ENCODE results near the gene HS3ST3A1. TPM values are rescaled to one million over a fixed set of nuclear protein-coding genes. Genes with fewer than 3 reads are reported as not detected.

HS3ST3A1 gene
- total RNA-seq, 2 experiments from 2014 or later, result 0.22 to 1.2 TPM

DNA sequence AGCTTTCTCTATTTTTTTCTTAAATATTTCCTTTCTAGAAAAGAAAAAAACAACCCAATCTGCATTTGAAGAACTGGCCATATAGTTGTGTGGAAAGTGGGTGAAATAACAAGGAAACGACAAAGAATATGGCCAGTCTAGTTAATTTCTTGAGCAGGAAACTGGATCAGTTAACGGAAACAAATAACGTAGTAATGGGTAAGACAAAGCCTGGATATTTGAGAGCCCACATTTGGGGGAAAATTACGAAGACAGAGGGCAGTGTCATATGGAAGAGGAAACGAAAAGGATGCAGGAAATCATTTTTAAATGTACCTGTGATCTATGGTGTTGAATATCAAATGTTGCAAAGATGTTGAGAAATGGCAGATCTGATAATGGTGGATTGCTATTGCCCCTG lies 78.6 kb downstream of the HS3ST3A1 start:
- H3K36me3 ChIP-seq (ENCODE audit: insufficient read depth, low read length), result no peaks in the 10 kb centered on the region
- H3K27ac ChIP-seq (ENCODE audit: low read depth in 1 of 2, low read length in 2 of 2), result no peak overlapping the region
- H3K27me3 ChIP-seq (ENCODE audit: control insufficient read depth in 1 of 2, insufficient read depth in 2 of 2, low read length in 2 of 2), result peaks cover 3 to 5% of the 10 kb centered on the region in 2 experiments
- H3K4me1 Mint-ChIP-seq (ENCODE audit: low read depth), result no peaks in the 10 kb centered on the region
- no peaks in the 10 kb centered on the region for H3K9me3 ChIP-seq (ENCODE audit: control insufficient read depth in 1 of 2, insufficient read depth in 1 of 2, low read length in 2 of 2)
- no peaks in the 10 kb centered on the region for H3K36me3 Mint-ChIP-seq (ENCODE audit: low read depth)
- CTCF ChIA-PET, result no interaction called here
- H3K27me3 Mint-ChIP-seq, result peaks cover 5% of the 10 kb centered on the region
- no peaks in the 10 kb centered on the region for H3K9me3 Mint-ChIP-seq
- ATAC-seq (ENCODE audit: poor library complexity), result no peak
- no peak overlapping the region for H3K4me3 ChIP-seq (ENCODE audit: low read length)
- intact Hi-C loops (cut with DNase I, micrococcal nuclease), result no loop called here
- H3K4me3 Mint-ChIP-seq, result no peak overlapping the region
- TF ChIP-seq, protein P1, sequence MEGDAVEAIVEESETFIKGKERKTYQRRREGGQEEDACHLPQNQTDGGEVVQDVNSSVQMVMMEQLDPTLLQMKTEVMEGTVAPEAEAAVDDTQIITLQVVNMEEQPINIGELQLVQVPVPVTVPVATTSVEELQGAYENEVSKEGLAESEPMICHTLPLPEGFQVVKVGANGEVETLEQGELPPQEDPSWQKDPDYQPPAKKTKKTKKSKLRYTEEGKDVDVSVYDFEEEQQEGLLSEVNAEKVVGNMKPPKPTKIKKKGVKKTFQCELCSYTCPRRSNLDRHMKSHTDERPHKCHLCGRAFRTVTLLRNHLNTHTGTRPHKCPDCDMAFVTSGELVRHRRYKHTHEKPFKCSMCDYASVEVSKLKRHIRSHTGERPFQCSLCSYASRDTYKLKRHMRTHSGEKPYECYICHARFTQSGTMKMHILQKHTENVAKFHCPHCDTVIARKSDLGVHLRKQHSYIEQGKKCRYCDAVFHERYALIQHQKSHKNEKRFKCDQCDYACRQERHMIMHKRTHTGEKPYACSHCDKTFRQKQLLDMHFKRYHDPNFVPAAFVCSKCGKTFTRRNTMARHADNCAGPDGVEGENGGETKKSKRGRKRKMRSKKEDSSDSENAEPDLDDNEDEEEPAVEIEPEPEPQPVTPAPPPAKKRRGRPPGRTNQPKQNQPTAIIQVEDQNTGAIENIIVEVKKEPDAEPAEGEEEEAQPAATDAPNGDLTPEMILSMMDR (IDR thresholded peaks at IDR 0.05), result no peak
- POLR2A ChIA-PET, result no interaction called here
- no peak for DNase-seq
- H3K27ac Mint-ChIP-seq, result no peak overlapping the region
- no peaks in the 10 kb centered on the region for H3K4me1 ChIP-seq (ENCODE audit: insufficient read depth, low read length)

GRCh38 chr17:13522749-13523148 lies 79.0 kb downstream of the HS3ST3A1 start:
- DNase-seq, result no peak
- no peak overlapping the region for H3K27ac ChIP-seq (ENCODE audit: low read depth in 1 of 2, low read length in 2 of 2)
- intact Hi-C loops (cut with DNase I, micrococcal nuclease), result no loop called here

DNA sequence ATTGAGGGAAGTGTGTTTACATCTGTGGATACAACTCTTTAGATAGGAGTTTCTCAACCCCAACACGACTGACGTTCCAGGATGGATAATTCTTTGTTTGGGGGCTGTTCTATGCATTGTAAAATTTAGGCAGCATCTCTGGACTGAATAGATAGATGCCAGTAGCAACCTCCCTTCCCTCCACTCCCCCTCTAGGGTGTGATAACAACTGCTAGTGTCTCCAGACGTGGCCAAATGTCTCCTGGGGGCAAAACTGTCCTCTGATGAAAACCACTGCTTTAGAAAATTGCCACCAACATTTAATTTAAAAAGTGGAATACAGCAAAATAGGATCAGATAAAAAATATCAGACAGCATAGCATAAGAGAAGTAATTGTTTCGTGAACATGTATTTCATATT lies 79.9 kb downstream of the HS3ST3A1 start:
- H3K27ac Mint-ChIP-seq, result no peak overlapping the region
- Histone ChIP-seq H3K4me1 (ENCODE audit: insufficient read depth, low read length) (no peaks in the 10 kb centered on the region), H3K27me3 (ENCODE audit: control insufficient read depth in 1 of 2, insufficient read depth in 2 of 2, low read length in 2 of 2) (peaks cover 3 to 5% of the 10 kb centered on the region in 2 experiments), H3K27ac (ENCODE audit: low read depth in 1 of 2, low read length in 2 of 2) (no peak overlapping the region), H3K36me3 (ENCODE audit: insufficient read depth, low read length) (no peaks in the 10 kb centered on the region), H3K9me3 (ENCODE audit: control insufficient read depth in 1 of 2, insufficient read depth in 1 of 2, low read length in 2 of 2) (no peaks in the 10 kb centered on the region), H3K4me3 (ENCODE audit: low read length) (no peak overlapping the region)
- DNase-seq (no peak), ATAC-seq (ENCODE audit: poor library complexity) (no peak)
- H3K4me3 Mint-ChIP-seq, result no peak overlapping the region
- intact Hi-C loops (cut with DNase I, micrococcal nuclease), result no loop called here
- H3K36me3 Mint-ChIP-seq (ENCODE audit: low read depth), result no peaks in the 10 kb centered on the region
- ChIA-PET CTCF (no interaction called here), POLR2A (no interaction called here)
- TF ChIP-seq, protein P1 (IDR thresholded peaks at IDR 0.05), result no peak
- no peaks in the 10 kb centered on the region for H3K27me3 Mint-ChIP-seq
- no peaks in the 10 kb centered on the region for H3K4me1 Mint-ChIP-seq (ENCODE audit: low read depth)
- H3K9me3 Mint-ChIP-seq, result no peaks in the 10 kb centered on the region

More at GRCh38 chr17:13522749-13523148, 79.0 kb downstream of the HS3ST3A1 start:
- H3K27me3 ChIP-seq (ENCODE audit: control insufficient read depth in 1 of 2, insufficient read depth in 2 of 2, low read length in 2 of 2), result peaks cover 3 to 5% of the 10 kb centered on the region in 2 experiments
- H3K4me3 ChIP-seq (ENCODE audit: low read length), result no peak overlapping the region
- Mint-ChIP-seq H3K9me3 (no peaks in the 10 kb centered on the region), H3K4me3 (no peak overlapping the region), H3K4me1 (ENCODE audit: low read depth) (no peaks in the 10 kb centered on the region), H3K27ac (no peak overlapping the region), H3K36me3 (ENCODE audit: low read depth) (no peaks in the 10 kb centered on the region), H3K27me3 (peaks cover 5% of the 10 kb centered on the region)
- no peak for ATAC-seq (ENCODE audit: poor library complexity)
- ChIA-PET POLR2A (no interaction called here), CTCF (no interaction called here)
- no peaks in the 10 kb centered on the region for H3K9me3 ChIP-seq (ENCODE audit: control insufficient read depth in 1 of 2, insufficient read depth in 1 of 2, low read length in 2 of 2)
- no peaks in the 10 kb centered on the region for H3K36me3 ChIP-seq (ENCODE audit: insufficient read depth, low read length)
- TF ChIP-seq, protein P1 (IDR thresholded peaks at IDR 0.05), result no peak
- H3K4me1 ChIP-seq (ENCODE audit: insufficient read depth, low read length), result no peaks in the 10 kb centered on the region
